CD14-positive monocyte (primary cell): Measurements from ENCODE around the gene IFIH1. TPM values are rescaled to one million over a fixed set of nuclear protein-coding genes. Genes with fewer than 3 reads are reported as not detected.

Source experiments
- DNase-seq, 3 donors: peaks; one replicate each; pipeline ENCODE4 v3.0.0-alpha.2; 2011 to 2022
- H2AFZ ChIP-seq: 2 replicates; pipeline ENCODE4 v1.6.0; 2012; ENCODE audit warnings: mild to moderate bottlenecking, low read depth, low read length, inconsistent platforms; ENCODE audit not compliant: insufficient read depth, poor library complexity, severe bottlenecking
- H3K27ac ChIP-seq, 2 donors: 1 replicate in 1 of 2; 2 replicates in 1 of 2; pipeline ENCODE4 v1.5.1; 2012 to 2013; ENCODE audit warnings: low read length in 2 of 2, control low read depth in 1 of 2, inconsistent platforms in 1 of 2, low read depth in 1 of 2, mild to moderate bottlenecking in 1 of 2
- H3K27me3 ChIP-seq, 2 donors: one replicate each; pipeline versions ENCODE4 v1.6.0 to v1.6.1; 2011 to 2013; ENCODE audit warnings: low read length in 2 of 2; ENCODE audit not compliant: control insufficient read depth in 2 of 2, insufficient read depth in 2 of 2
- H3K36me3 ChIP-seq, 2 donors: replicated peaks in 1 of 2; 1 replicate in 1 of 2; 2 replicates in 1 of 2; pipeline versions ENCODE4 v1.5.1 to v1.6.1; 2012 to 2013; ENCODE audit warnings: low read length in 2 of 2, control low read depth in 1 of 2, inconsistent platforms in 1 of 2, mild to moderate bottlenecking in 1 of 2; ENCODE audit not compliant: insufficient read depth in 2 of 2, control insufficient read depth in 1 of 2
- H3K4me1 ChIP-seq, 2 donors: 1 replicate in 1 of 2; 2 replicates in 1 of 2; pipeline versions ENCODE4 v1.5.1 to v1.6.1; 2012 to 2013; ENCODE audit warnings: low read length in 2 of 2, control low read depth in 1 of 2, inconsistent platforms in 1 of 2, mild to moderate bottlenecking in 1 of 2, moderate library complexity in 1 of 2; ENCODE audit not compliant: insufficient read depth in 2 of 2, control insufficient read depth in 1 of 2
- H3K4me2 ChIP-seq: replicated peaks from 2 replicates; pipeline ENCODE3; 2012; ENCODE audit warnings: low read length, moderate library complexity, mild to moderate bottlenecking; ENCODE audit not compliant: poor library complexity, severe bottlenecking; ENCODE audit errors: extremely low read depth
- H3K4me3 ChIP-seq, 3 experiments: fragments of 200-600 bp in 1 of 3; sonication (generic) in 1 of 3; replicated peaks in 1 of 3; 1 replicate in 2 of 3; 2 replicates in 1 of 3; pipeline ENCODE4 v1.5.1; 2011 to 2013; ENCODE audit warnings: low read length in 3 of 3, mild to moderate bottlenecking in 3 of 3, control low read depth in 2 of 3, low read depth in 2 of 3, inconsistent platforms in 1 of 3, moderate library complexity in 1 of 3
- H3K79me2 ChIP-seq: 2 replicates; pipeline ENCODE4 v1.6.0; 2012; ENCODE audit warnings: mild to moderate bottlenecking, control low read depth, inconsistent platforms, low read length, moderate library complexity; ENCODE audit not compliant: insufficient read depth
- H3K9ac ChIP-seq: 2 replicates; pipeline ENCODE4 v1.6.0; 2017; ENCODE audit warnings: low read length, mild to moderate bottlenecking; ENCODE audit not compliant: insufficient read depth, poor library complexity, severe bottlenecking
- H3K9me3 ChIP-seq, 2 donors: replicated peaks in 1 of 2; 1 replicate in 1 of 2; 2 replicates in 1 of 2; pipeline versions ENCODE4 v1.5.1 to v1.6.1; 2012 to 2013; ENCODE audit warnings: low read length in 2 of 2, control low read depth in 1 of 2; ENCODE audit not compliant: control insufficient read depth in 1 of 2, insufficient read depth in 1 of 2
- H4K20me1 ChIP-seq: 2 replicates; pipeline ENCODE4 v1.6.0; 2012; ENCODE audit warnings: mild to moderate bottlenecking, low read length, control low read depth, moderate library complexity; ENCODE audit not compliant: insufficient read depth
- H3K27ac Mint-ChIP-seq, 7 donors: one replicate each; pipeline ENCODE4 v1.8.0; 2020; ENCODE audit warnings: mild to moderate bottlenecking in 7 of 7, mixed read lengths in 7 of 7, moderate library complexity in 6 of 7, inconsistent platforms in 2 of 7
- H3K27me3 Mint-ChIP-seq, 3 donors: one replicate each; pipeline ENCODE4 v1.8.0; 2021 to 2022; ENCODE audit warnings: low read depth in 3 of 3, mild to moderate bottlenecking in 3 of 3, mixed read lengths in 3 of 3, moderate library complexity in 3 of 3, inconsistent platforms in 1 of 3
- H3K36me3 Mint-ChIP-seq, 2 donors: one replicate each; pipeline ENCODE4 v1.8.0; 2020; ENCODE audit warnings: mixed read lengths in 2 of 2, inconsistent platforms in 1 of 2, mild to moderate bottlenecking in 1 of 2
- H3K4me1 Mint-ChIP-seq: one replicate; pipeline ENCODE4 v1.8.0; 2020; ENCODE audit warnings: mild to moderate bottlenecking, mixed read lengths
- H3K4me3 Mint-ChIP-seq, 2 donors: one replicate each; pipeline ENCODE4 v1.8.0; 2020; ENCODE audit warnings: mild to moderate bottlenecking in 2 of 2, mixed read lengths in 2 of 2, moderate library complexity in 1 of 2
- H3K9me3 Mint-ChIP-seq, 7 donors: one replicate each; pipeline ENCODE4 v1.8.0; 2020 to 2022; ENCODE audit warnings: mixed read lengths in 7 of 7, mild to moderate bottlenecking in 6 of 7, moderate library complexity in 6 of 7, inconsistent platforms in 2 of 7
- WGBS: methylation state at CpG from one replicate; pipeline ENCODE4 v1.1.5; 2013; ENCODE audit warnings: missing lambda C conversion rate; ENCODE audit not compliant: insufficient coverage; 5-methylcytosine and 5-hydroxymethylcytosine counted together
- intact Hi-C, 2 donors: fragments of 100-400 bp; cut with micrococcal nuclease; formaldehyde crosslinking; loops; one replicate each; pipeline versions ENCODE4 v1.15.0 to v1.15.1; 2023
- polyA plus RNA-seq, 3 donors: library from polyadenylated mRNA; depleted of rRNA in 1 of 3; unstranded in 2 of 3; stranded (reverse) in 1 of 3; fragments of 300-500 nt in 2 of 3; fragments of >200 nt in 1 of 3; fragmentation: Illumina TruSeq in 2 of 3; gene quantifications; 1 replicate in 2 of 3; 2 replicates in 1 of 3; pipeline ENCODE4 v1.2.3, GENCODE V29; 2012 to 2021
- TF ChIP-seq, protein P1 (sequence below): fragments of 200-600 bp; IDR thresholded peaks from one replicate; pipeline ENCODE4 v1.8.0; 2022; ENCODE audit warnings: antibody characterized with exemption, mild to moderate bottlenecking

The IFIH1 gene
- polyA plus RNA-seq, 3 donors: 11.6 to 17.6 (median 17.1) TPM

GRCh38 chr2:162342321-162342720, 23.8 kb upstream of the IFIH1 start:
- no peak overlapping the region for H3K9ac ChIP-seq
- 0% methylated on average over 2 of the region's 3 CpGs for WGBS
- H3K4me1 ChIP-seq: peaks cover 63 to 85% of the 10 kb centered on the region in 2 donors
- peak overlapping the region; percentile 20 to 91 (median 82) for H3K27ac Mint-ChIP-seq
- intact Hi-C loops: no loop called here
- H3K4me1 Mint-ChIP-seq: peaks cover 70% of the 10 kb centered on the region
- H3K27me3 Mint-ChIP-seq: no peaks in the 10 kb centered on the region
- peak overlapping the region in 1 of 2 donors; percentile 91 for H3K27ac ChIP-seq
- H2AFZ ChIP-seq: peak overlapping the region; percentile 60
- H3K4me3 Mint-ChIP-seq: peak overlapping the region; percentile 27 to 82
- no peaks in the 10 kb centered on the region for H3K9me3 ChIP-seq
- H3K4me2 ChIP-seq: peak overlapping the region; percentile 82
- DNase-seq: peak in 1 of 3 donors; percentile 28
- H3K4me3 ChIP-seq: peak overlapping the region in 2 of 3 experiments; percentile 72 to 99
- H3K36me3 Mint-ChIP-seq: peaks cover 0 to under 1% of the 10 kb centered on the region in 2 donors
- TF ChIP-seq, protein P1, sequence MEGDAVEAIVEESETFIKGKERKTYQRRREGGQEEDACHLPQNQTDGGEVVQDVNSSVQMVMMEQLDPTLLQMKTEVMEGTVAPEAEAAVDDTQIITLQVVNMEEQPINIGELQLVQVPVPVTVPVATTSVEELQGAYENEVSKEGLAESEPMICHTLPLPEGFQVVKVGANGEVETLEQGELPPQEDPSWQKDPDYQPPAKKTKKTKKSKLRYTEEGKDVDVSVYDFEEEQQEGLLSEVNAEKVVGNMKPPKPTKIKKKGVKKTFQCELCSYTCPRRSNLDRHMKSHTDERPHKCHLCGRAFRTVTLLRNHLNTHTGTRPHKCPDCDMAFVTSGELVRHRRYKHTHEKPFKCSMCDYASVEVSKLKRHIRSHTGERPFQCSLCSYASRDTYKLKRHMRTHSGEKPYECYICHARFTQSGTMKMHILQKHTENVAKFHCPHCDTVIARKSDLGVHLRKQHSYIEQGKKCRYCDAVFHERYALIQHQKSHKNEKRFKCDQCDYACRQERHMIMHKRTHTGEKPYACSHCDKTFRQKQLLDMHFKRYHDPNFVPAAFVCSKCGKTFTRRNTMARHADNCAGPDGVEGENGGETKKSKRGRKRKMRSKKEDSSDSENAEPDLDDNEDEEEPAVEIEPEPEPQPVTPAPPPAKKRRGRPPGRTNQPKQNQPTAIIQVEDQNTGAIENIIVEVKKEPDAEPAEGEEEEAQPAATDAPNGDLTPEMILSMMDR: no peak
- no peaks in the 10 kb centered on the region for H3K27me3 ChIP-seq
- peaks cover 12% of the 10 kb centered on the region for H4K20me1 ChIP-seq
- no peaks in the 10 kb centered on the region for H3K36me3 ChIP-seq
- peaks cover 71% of the 10 kb centered on the region for H3K79me2 ChIP-seq
- no peaks in the 10 kb centered on the region for H3K9me3 Mint-ChIP-seq

DNA sequence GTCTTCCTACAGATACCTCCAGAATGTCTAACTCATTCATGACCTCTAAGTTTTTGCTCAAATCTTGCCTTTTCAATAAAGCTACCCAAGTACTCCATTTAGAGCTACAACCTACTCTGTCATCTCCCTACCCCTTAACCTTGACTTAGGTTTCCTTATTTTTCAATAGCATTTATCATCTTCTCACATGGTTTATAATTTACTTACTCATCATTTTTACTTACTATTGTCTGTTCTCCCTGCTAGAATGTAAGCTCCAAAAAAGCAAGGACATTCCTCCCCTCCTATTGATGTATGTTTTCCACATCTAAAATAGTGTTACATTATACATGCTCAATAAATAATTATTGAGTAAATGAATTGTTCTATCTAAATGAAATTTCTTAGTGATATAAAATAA, 22.3 kb upstream of the IFIH1 start:
- intact Hi-C loops: no loop called here
- Histone ChIP-seq H3K27ac (peak overlapping the region in 1 of 2 donors; percentile 61), H3K4me1 (peaks cover 59 to 75% of the 10 kb centered on the region in 2 donors)

More for the DNA sequence above, 22.3 kb upstream of the IFIH1 start:
- Histone ChIP-seq H3K9ac (no peak overlapping the region), H3K9me3 (no peaks in the 10 kb centered on the region), H3K4me2 (no peak overlapping the region), H3K36me3 (no peaks in the 10 kb centered on the region), H3K4me3 (peak overlapping the region in 1 of 3 experiments; percentile 0), H3K79me2 (peaks cover 56% of the 10 kb centered on the region), H4K20me1 (no peaks in the 10 kb centered on the region), H2AFZ (peak overlapping the region; percentile 24), H3K27me3 (no peaks in the 10 kb centered on the region)
- H3K9me3 Mint-ChIP-seq: no peaks in the 10 kb centered on the region
- no peaks in the 10 kb centered on the region for H3K27me3 Mint-ChIP-seq
- TF ChIP-seq, protein P1: no peak
- no peak overlapping the region for H3K4me3 Mint-ChIP-seq
- H3K4me1 Mint-ChIP-seq: peaks cover 65% of the 10 kb centered on the region
- H3K27ac Mint-ChIP-seq: peak overlapping the region in 6 of 7 donors; percentile 35 to 83 (median 54)
- no peaks in the 10 kb centered on the region for H3K36me3 Mint-ChIP-seq
- DNase-seq: no peak
